Measurements from ENCODE around the gene PUS7L. TPM values are rescaled to one million over a fixed set of nuclear protein-coding genes. Genes with fewer than 3 reads are reported as not detected.

PUS7L gene
- total and polyA plus RNA-seq, 4 experiments from 2014 or later = 25.4 to 26.8 (median 25.5) TPM

DNA sequence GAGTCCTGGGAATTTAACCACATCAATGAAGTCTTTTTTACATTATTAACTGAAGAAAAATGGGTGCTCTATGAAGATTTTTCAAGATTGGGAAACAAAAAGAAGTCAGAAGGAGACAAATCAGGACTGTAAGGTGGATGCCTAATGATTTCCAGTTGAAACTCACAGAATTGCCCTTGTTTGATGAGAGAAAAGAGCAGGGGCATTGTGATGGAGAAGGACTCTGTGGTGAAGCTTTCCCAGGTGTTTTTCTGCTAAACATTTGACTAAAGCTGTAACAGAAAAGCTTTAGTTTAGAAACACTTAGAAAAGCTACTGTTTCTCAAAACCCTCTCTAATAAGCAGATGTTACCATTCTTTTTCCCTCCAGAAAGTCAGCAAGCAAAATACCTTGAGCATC lies 5.9 kb upstream of the PUS7L start:
- Mint-ChIP-seq H3K27ac (no peak overlapping the region), H3K9me3 (no peaks in the 10 kb centered on the region), H3K4me1 (peaks cover 33 to 59% (median 39%) of the 10 kb centered on the region in 4 donors), H3K27me3 (no peaks in the 10 kb centered on the region), H3K36me3 (peaks cover 16 to 27% of the 10 kb centered on the region in 2 donors), H3K4me3 (no peak overlapping the region)
- Histone ChIP-seq H3K9me3 (ENCODE audit: control insufficient read depth in 1 of 2, low read length in 2 of 2) (no peaks in the 10 kb centered on the region), H3K27ac (ENCODE audit: low read depth, low read length) (no peak overlapping the region), H3K4me1 (ENCODE audit: insufficient read depth, low read length) (peaks cover 41% of the 10 kb centered on the region), H3K36me3 (ENCODE audit: insufficient read depth, low read length) (peaks cover 3% of the 10 kb centered on the region), H3K27me3 (ENCODE audit: insufficient read depth, low read length) (no peaks in the 10 kb centered on the region), H3K4me3 (ENCODE audit: low read length in 2 of 2) (no peak overlapping the region)
- ChIA-PET POLR2A (ENCODE audit: partially characterized antibody) (no interaction called here), CTCF (ENCODE audit: partially characterized antibody) (interaction anchor here (0.9 to 1.6 kb wide), 2 partner anchors 14 to 119 kb away, joined by 3 read pairs; no protein-coding TSS in a partner anchor)
- DNase-seq = no peak
- intact Hi-C loops (cut with micrococcal nuclease) = no loop called here

DNA sequence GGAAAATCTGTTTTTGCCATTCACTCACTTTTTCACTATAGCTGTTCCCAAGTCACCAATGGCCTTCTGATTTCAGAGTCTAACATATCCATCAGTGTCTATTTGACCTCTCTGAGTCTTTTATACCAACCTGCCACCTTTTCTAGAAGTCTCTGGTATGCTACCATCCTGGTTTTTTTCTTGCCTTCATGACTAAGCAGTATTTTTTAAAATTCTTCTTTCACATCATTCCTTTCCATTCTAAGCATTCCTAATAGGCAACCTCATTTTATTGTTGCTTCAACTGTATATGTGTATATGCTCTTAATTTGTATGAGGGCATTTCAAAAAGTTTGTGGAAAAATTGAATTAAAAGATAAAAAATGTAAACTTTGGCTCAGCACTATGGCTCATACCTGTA lies 5.2 kb upstream of the PUS7L start:
- Histone ChIP-seq H3K4me1 (ENCODE audit: insufficient read depth, low read length) (peaks cover 41% of the 10 kb centered on the region), H3K9me3 (ENCODE audit: control insufficient read depth in 1 of 2, low read length in 2 of 2) (no peaks in the 10 kb centered on the region), H3K27me3 (ENCODE audit: insufficient read depth, low read length) (no peaks in the 10 kb centered on the region), H3K4me3 (ENCODE audit: low read length in 2 of 2) (no peak overlapping the region), H3K36me3 (ENCODE audit: insufficient read depth, low read length) (no peaks in the 10 kb centered on the region), H3K27ac (ENCODE audit: low read depth, low read length) (no peak overlapping the region)
- Mint-ChIP-seq H3K9me3 (no peaks in the 10 kb centered on the region), H3K4me3 (peak overlapping the region in 2 of 8 donors; percentile 15 to 48), H3K36me3 (peaks cover 12 to 26% of the 10 kb centered on the region in 2 donors), H3K27ac (peak overlapping the region in 2 of 7 donors; percentile 16 to 70), H3K4me1 (peaks cover 33 to 65% (median 42%) of the 10 kb centered on the region in 4 donors), H3K27me3 (no peaks in the 10 kb centered on the region)
- DNase-seq = no peak
- intact Hi-C loops (cut with micrococcal nuclease) = no loop called here
- CTCF ChIA-PET (ENCODE audit: partially characterized antibody) = interaction anchor here (0.7 to 2.1 kb wide), 3 partner anchors 14 to 119 kb away, joined by 3 to 8 read pairs (median 4); no protein-coding TSS in a partner anchor
- POLR2A ChIA-PET (ENCODE audit: partially characterized antibody) = no interaction called here

DNA sequence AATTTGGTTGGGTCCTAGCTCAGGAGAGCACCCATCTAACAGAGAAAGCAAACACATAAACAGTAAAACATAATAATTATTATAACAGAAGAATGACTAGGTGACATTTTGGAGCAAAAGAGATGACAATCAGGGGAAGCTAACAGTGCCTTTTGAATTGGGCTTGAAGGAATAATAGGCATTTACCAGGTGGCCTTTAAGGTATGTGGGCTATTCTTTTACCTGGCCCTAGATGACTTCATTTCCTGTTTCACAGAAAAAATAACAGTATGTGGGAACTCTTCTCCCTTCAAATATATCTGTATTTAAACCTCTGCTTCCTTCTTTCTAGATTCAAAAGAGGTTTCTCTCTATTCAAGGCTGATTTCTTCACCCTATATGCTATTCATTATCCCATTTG lies 4.0 kb upstream of the PUS7L start:
- H3K36me3 ChIP-seq (ENCODE audit: insufficient read depth, low read length) = no peaks in the 10 kb centered on the region
- POLR2A ChIA-PET (ENCODE audit: partially characterized antibody) = interaction anchor here (6.9 kb wide), 1 partner anchor 44 kb away, joined by 88 read pairs; the partner anchor contains the start of gene TWF1
- no peak for DNase-seq
- intact Hi-C loops (cut with micrococcal nuclease) = no loop called here
- no peak overlapping the region for H3K4me3 ChIP-seq (ENCODE audit: low read length in 2 of 2)
- no peaks in the 10 kb centered on the region for H3K27me3 ChIP-seq (ENCODE audit: insufficient read depth, low read length)
- H3K27ac ChIP-seq (ENCODE audit: low read depth, low read length) = no peak overlapping the region
- Mint-ChIP-seq H3K27me3 (no peaks in the 10 kb centered on the region), H3K4me1 (peaks cover 36 to 65% (median 50%) of the 10 kb centered on the region in 4 donors), H3K36me3 (peaks cover 11 to 21% of the 10 kb centered on the region in 2 donors), H3K4me3 (peak overlapping the region in 5 of 8 donors; percentile 57 to 99 (median 74)), H3K9me3 (peaks cover 0 to 2% (median 0%) of the 10 kb centered on the region in 8 donors), H3K27ac (peak overlapping the region in 4 of 7 donors; percentile 31 to 62 (median 41))
- H3K4me1 ChIP-seq (ENCODE audit: insufficient read depth, low read length) = peaks cover 49% of the 10 kb centered on the region
- no peaks in the 10 kb centered on the region for H3K9me3 ChIP-seq (ENCODE audit: control insufficient read depth in 1 of 2, low read length in 2 of 2)
- CTCF ChIA-PET (ENCODE audit: partially characterized antibody) = interaction anchor here (1.2 to 2.1 kb wide), 2 partner anchors 15 to 120 kb away, joined by 4 to 8 read pairs; no protein-coding TSS in a partner anchor

DNA sequence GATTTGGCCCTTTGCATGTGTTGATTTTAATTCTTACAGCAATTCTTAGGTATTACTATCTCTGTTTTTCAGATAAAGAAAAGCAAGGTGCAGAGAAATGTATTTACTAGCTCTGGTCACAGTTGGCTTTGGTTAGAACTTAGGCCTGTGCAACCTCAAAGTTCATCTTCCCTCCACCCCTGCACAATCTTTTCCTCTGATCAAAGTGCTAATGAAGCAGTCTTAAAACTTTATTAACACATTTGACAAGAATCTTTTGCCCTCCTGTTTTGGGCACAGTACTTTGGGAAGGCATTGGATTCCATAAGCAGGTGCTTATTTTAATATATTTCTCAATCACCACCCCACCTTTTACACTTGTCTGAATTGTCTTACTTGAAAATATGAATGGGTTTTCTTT lies 2.9 kb upstream of the PUS7L start:
- Mint-ChIP-seq H3K9me3 (peaks cover 0 to 2% (median 0%) of the 10 kb centered on the region in 8 donors), H3K36me3 (peaks cover 11 to 21% of the 10 kb centered on the region in 2 donors), H3K4me1 (peaks cover 42 to 73% (median 57%) of the 10 kb centered on the region in 4 donors), H3K27ac (peak overlapping the region; percentile 1 to 63 (median 58)), H3K27me3 (no peaks in the 10 kb centered on the region), H3K4me3 (peak overlapping the region; percentile 28 to 99 (median 62))
- Histone ChIP-seq H3K36me3 (ENCODE audit: insufficient read depth, low read length) (no peaks in the 10 kb centered on the region), H3K27ac (ENCODE audit: low read depth, low read length) (no peak overlapping the region), H3K9me3 (ENCODE audit: control insufficient read depth in 1 of 2, low read length in 2 of 2) (no peaks in the 10 kb centered on the region), H3K4me1 (ENCODE audit: insufficient read depth, low read length) (peaks cover 54% of the 10 kb centered on the region), H3K27me3 (ENCODE audit: insufficient read depth, low read length) (no peaks in the 10 kb centered on the region), H3K4me3 (ENCODE audit: low read length in 2 of 2) (no peak overlapping the region)
- DNase-seq = no peak
- intact Hi-C loops (cut with micrococcal nuclease) = no loop called here
- CTCF ChIA-PET (ENCODE audit: partially characterized antibody) = interaction anchor here (1.0 to 2.1 kb wide), 2 partner anchors 15 to 121 kb away, joined by 4 to 8 read pairs; no protein-coding TSS in a partner anchor
- POLR2A ChIA-PET (ENCODE audit: partially characterized antibody) = interaction anchor here (1.0 to 6.9 kb wide), 2 partner anchors 45 to 74 kb away, joined by 3 to 88 read pairs; partner anchors contain the start of genes TMEM117 and TWF1

DNA sequence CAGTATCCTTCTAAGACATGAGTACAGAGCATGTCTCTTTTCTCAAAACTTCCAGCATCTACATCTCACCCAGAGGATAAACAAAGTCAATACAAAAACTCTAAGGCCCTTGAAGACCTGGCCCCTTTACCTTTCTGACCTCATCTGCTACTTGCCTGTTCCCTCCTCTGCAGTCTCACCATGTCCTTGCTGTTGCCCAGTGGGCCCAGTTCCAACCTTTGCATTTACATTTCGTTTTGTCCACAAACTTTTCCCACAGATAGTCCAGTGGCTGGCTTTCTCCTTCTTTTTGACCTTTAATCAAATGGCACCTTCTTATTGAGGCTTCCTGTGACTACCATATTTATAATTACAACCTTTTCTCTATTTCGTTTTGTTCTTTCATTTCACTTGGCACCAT lies 1.8 kb upstream of the PUS7L start:
- Histone ChIP-seq H3K27me3 (ENCODE audit: insufficient read depth, low read length) (no peaks in the 10 kb centered on the region), H3K4me3 (ENCODE audit: low read length in 2 of 2) (peak overlapping the region; percentile 67 to 91), H3K4me1 (ENCODE audit: insufficient read depth, low read length) (peaks cover 58% of the 10 kb centered on the region), H3K36me3 (ENCODE audit: insufficient read depth, low read length) (no peaks in the 10 kb centered on the region), H3K9me3 (ENCODE audit: control insufficient read depth in 1 of 2, low read length in 2 of 2) (no peaks in the 10 kb centered on the region), H3K27ac (ENCODE audit: low read depth, low read length) (peak overlapping the region; percentile 93)
- ChIA-PET POLR2A (ENCODE audit: partially characterized antibody) (interaction anchor here (1.0 to 6.9 kb wide), 4 partner anchors 17 to 75 kb away, joined by 3 to 88 read pairs (median 10); partner anchors contain the start of genes TMEM117 and TWF1), CTCF (ENCODE audit: partially characterized antibody) (interaction anchor here (1.0 to 2.6 kb wide), 4 partner anchors 8 to 117 kb away, joined by 4 to 7 read pairs (median 6); no protein-coding TSS in a partner anchor)
- Mint-ChIP-seq H3K27ac (peak overlapping the region; percentile 99), H3K9me3 (peaks cover 0 to 2% (median 0%) of the 10 kb centered on the region in 8 donors), H3K4me1 (peaks cover 50 to 84% (median 66%) of the 10 kb centered on the region in 4 donors), H3K27me3 (no peaks in the 10 kb centered on the region), H3K4me3 (peak overlapping the region; percentile 98 to 99 (median 98)), H3K36me3 (peaks cover 11 to 21% of the 10 kb centered on the region in 2 donors)
- DNase-seq = no peak
- intact Hi-C loops (cut with micrococcal nuclease) = no loop called here

DNA sequence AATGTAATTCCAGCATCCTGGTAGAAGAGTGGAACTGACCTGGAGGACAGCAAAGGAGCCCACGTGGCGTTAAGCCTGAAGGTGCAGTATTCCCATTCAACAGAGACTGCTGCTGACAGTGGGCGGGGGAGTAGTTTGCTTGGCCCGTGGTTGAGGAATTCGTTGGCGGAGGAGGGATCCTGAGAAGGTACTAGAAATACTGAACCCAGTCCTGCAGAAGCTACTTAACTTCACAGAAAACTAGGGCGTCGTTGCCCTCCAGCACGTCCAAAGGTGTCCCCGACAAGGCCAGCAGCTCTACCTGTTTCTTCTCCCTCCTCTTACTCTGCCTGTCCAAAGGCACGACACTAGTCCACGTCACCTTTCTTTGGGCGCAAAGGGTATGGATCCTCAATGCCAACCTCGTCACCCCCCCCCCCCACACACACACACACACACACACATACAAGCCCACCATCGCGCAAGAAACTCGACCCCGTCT lies 303 bp downstream of the PUS7L start:
- Histone ChIP-seq H3K27ac (ENCODE audit: low read depth, low read length) (peak overlapping the region; percentile 93), H3K4me3 (ENCODE audit: low read length in 2 of 2) (peak overlapping the region; percentile 59 to 67), H3K36me3 (ENCODE audit: insufficient read depth, low read length) (no peaks in the 10 kb centered on the region), H3K9me3 (ENCODE audit: control insufficient read depth in 1 of 2, low read length in 2 of 2) (no peaks in the 10 kb centered on the region), H3K27me3 (ENCODE audit: insufficient read depth, low read length) (no peaks in the 10 kb centered on the region), H3K4me1 (ENCODE audit: insufficient read depth, low read length) (peaks cover 63% of the 10 kb centered on the region)
- intact Hi-C loops (cut with micrococcal nuclease) = loop anchor here (1.0 to 10.0 kb wide), 4 partner anchors 48 to 1457 kb away; partner anchors contain the start of genes ANO6 and TWF1
- ChIA-PET CTCF (ENCODE audit: partially characterized antibody) (interaction anchor here (1.2 to 2.6 kb wide), 7 partner anchors 9 to 124 kb away, joined by 3 to 22 read pairs (median 6); partner anchors contain the start of gene TWF1), POLR2A (ENCODE audit: partially characterized antibody) (interaction anchor here (0.6 to 6.9 kb wide), 10 partner anchors 11 to 1090 kb away, joined by 3 to 88 read pairs (median 3); partner anchors contain the start of genes TMEM117 and TWF1)
- H3K36me3 Mint-ChIP-seq = peaks cover 18 to 37% of the 10 kb centered on the region in 2 donors
- no peaks in the 10 kb centered on the region for H3K27me3 Mint-ChIP-seq
- peak overlapping the region; percentile 99 for H3K27ac Mint-ChIP-seq
- H3K9me3 Mint-ChIP-seq = peaks cover 0 to 2% (median 0%) of the 10 kb centered on the region in 8 donors
- peaks cover 45 to 81% (median 70%) of the 10 kb centered on the region in 4 donors for H3K4me1 Mint-ChIP-seq
- H3K4me3 Mint-ChIP-seq = peak overlapping the region; percentile 98 to 99 (median 98)
- DNase-seq = no peak

DNA sequence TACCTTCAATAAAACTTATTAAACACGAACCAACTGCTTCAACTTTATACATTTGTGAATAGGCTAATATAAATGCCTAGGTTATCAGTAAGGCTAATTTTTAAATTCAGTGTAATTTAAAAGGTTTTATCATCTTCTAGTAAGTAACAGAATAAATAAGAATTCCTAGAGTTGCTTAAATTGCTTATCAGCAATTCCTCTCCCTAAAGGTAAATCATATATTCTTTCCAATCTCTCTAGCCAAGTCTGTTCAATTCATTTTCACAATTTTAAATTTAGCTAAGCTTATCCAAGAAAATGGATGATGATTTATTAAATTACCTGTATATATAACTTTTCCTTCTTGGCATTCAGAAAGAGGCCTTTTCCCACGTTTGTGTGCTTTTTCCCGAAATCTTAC lies 4.6 kb downstream of the PUS7L start:
- DNase-seq = no peak
- Histone ChIP-seq H3K4me3 (ENCODE audit: low read length in 2 of 2) (no peak overlapping the region), H3K36me3 (ENCODE audit: insufficient read depth, low read length) (no peaks in the 10 kb centered on the region), H3K27ac (ENCODE audit: low read depth, low read length) (no peak overlapping the region), H3K4me1 (ENCODE audit: insufficient read depth, low read length) (peaks cover 30% of the 10 kb centered on the region), H3K9me3 (ENCODE audit: control insufficient read depth in 1 of 2, low read length in 2 of 2) (no peaks in the 10 kb centered on the region), H3K27me3 (ENCODE audit: insufficient read depth, low read length) (no peaks in the 10 kb centered on the region)
- Mint-ChIP-seq H3K4me1 (peaks cover 33 to 61% (median 51%) of the 10 kb centered on the region in 4 donors), H3K27ac (no peak overlapping the region), H3K36me3 (peaks cover 35 to 42% of the 10 kb centered on the region in 2 donors), H3K9me3 (peaks cover 0 to 2% (median 0%) of the 10 kb centered on the region in 8 donors), H3K27me3 (no peaks in the 10 kb centered on the region), H3K4me3 (peak overlapping the region in 2 of 8 donors; percentile 23 to 34)
- CTCF ChIA-PET (ENCODE audit: partially characterized antibody) = interaction anchor here (0.6 kb wide), 1 partner anchor 1270 kb away, joined by 5 read pairs; no protein-coding TSS in a partner anchor
- POLR2A ChIA-PET (ENCODE audit: partially characterized antibody) = interaction anchor here (2.3 kb wide), 1 partner anchor 52 kb away, joined by 8 read pairs; the partner anchor contains the start of gene TWF1
- intact Hi-C loops (cut with micrococcal nuclease) = loop anchor here (10.0 kb wide), 1 partner anchor 1461 kb away; the partner anchor contains the start of gene ANO6

All from CD4-positive, alpha-beta memory T cell (primary cell).